ENCODE data around the gene GHDC. TPM values are rescaled to one million over a fixed set of nuclear protein-coding genes. Genes with fewer than 3 reads are reported as not detected.
"Not testable (repeated sequence)": the region's sequence is repeated elsewhere in the genome, so short reads cannot be mapped to it uniquely, and the experiment has no call there.

Gene GHDC
- polyA plus RNA-seq, 1 donor (not counting 4 experiments of a cell fraction or from before 2014, with no cell fraction given) = 2.7 TPM

DNA sequence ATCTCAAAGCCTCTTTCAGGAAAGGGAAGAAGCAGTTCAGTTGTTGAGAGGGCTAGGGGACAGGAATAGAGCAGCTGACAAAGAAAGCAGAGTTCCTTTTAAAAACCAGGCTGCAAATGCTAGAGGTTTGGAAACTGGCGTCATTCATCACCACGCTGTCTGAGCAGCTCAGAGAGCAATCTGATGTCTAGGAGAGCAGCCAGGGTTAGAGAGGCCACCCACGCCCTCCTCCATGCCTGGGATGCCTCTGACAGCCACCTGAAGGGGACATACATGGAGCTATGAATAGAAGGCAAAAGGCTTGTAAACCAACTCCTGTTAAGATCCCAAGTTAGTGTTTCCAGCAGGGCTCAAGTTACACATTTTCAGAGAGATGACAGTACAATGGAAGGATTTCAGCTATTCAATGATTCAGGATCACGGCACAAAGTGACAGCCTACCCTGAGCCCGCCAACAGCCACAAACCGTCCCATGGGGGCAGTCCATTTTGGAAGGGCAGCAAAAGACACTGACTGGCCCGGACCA is 51.9 kb downstream of the GHDC start:
- Histone ChIP-seq H3K9me3 (ENCODE audit: control insufficient read depth, low read depth, low read length) (no peaks in the 10 kb centered on the region), H3K9ac (ENCODE audit: control insufficient read depth, extremely low read depth, insufficient read depth, low read length) (no peak overlapping the region), H4K20me1 (ENCODE audit: control insufficient read depth, extremely low read depth, insufficient read depth, low read length) (peaks cover 5% of the 10 kb centered on the region), H3K9me1 (ENCODE audit: control insufficient read depth, extremely low read depth, insufficient read depth, low read length) (peaks cover 2% of the 10 kb centered on the region), H3K36me3 (ENCODE audit: control insufficient read depth in 2 of 2, extremely low read depth in 1 of 2, insufficient read depth in 2 of 2, low read length in 2 of 2) (peaks cover 26 to 29% of the 10 kb centered on the region in 2 experiments), H3K27ac (ENCODE audit: control insufficient read depth, insufficient read depth, low read length) (no peak overlapping the region), H3K4me3 (ENCODE audit: control insufficient read depth in 2 of 3, extremely low read depth in 1 of 3, insufficient read depth in 2 of 3, low read depth in 1 of 3, low read length in 3 of 3) (no peak overlapping the region), H3K4me1 (ENCODE audit: control insufficient read depth, extremely low read depth, insufficient read depth, low read length) (no peaks in the 10 kb centered on the region), H3K27me3 (ENCODE audit: control insufficient read depth, extremely low read depth, insufficient read depth, low read length) (no peaks in the 10 kb centered on the region), H2AFZ (ENCODE audit: control insufficient read depth, low read length) (no peak overlapping the region), H3K4me2 (ENCODE audit: control insufficient read depth, extremely low read depth, insufficient read depth, low read depth, low read length) (no peak overlapping the region), H3K79me2 (ENCODE audit: control insufficient read depth, insufficient read depth, low read length) (peaks cover 80% of the 10 kb centered on the region)
- TF ChIP-seq CTCF (optimal IDR thresholded peaks at IDR 0.05 in 1 of 3, IDR thresholded peaks at IDR 0.05 in 1 of 3, conservative IDR thresholded peaks at IDR 0.05 in 1 of 3; ENCODE audit: extremely low read depth in 1 of 3, insufficient read depth in 2 of 3, low read length in 3 of 3) (no peak), EZH2 (IDR thresholded peaks at IDR 0.05; ENCODE audit: low read length) (no peak)
- dilution Hi-C loops (cut with MboI; ENCODE audit: extremely low pct_ligation_motif_present, low sequenced_read_pairs) = no loop called here
- FAIRE-seq = no peak
- no peak for DNase-seq (ENCODE audit: low read depth, low spot score)

DNA sequence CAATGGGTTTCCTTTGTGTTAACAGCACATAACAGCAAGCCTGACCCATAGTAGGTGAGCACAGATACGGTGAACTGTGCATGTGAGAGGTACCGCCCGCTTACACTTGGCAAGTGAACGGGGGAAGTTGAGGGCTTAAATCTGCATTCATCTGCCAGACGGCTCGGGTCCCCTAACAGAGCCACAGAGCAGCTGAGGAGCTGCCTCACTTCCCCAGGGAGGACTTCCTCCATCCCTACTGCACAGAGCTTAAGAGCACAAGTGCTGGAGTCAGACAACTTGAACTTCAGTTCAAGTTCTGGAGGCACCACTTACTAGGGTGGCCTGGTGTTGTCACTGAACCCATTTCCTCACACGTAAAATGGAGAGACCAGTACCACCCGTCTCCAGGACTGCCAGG is 52.9 kb downstream of the GHDC start:
- H2AFZ ChIP-seq (ENCODE audit: control insufficient read depth, low read length) = no peak overlapping the region
- peaks cover 79% of the 10 kb centered on the region for H3K79me2 ChIP-seq (ENCODE audit: control insufficient read depth, insufficient read depth, low read length)
- H3K36me3 ChIP-seq (ENCODE audit: control insufficient read depth in 2 of 2, extremely low read depth in 1 of 2, insufficient read depth in 2 of 2, low read length in 2 of 2) = peaks cover 25 to 26% of the 10 kb centered on the region in 2 experiments
- no peak for FAIRE-seq
- H3K9me1 ChIP-seq (ENCODE audit: control insufficient read depth, extremely low read depth, insufficient read depth, low read length) = peaks cover 2% of the 10 kb centered on the region
- no peak overlapping the region for H3K4me2 ChIP-seq (ENCODE audit: control insufficient read depth, extremely low read depth, insufficient read depth, low read depth, low read length)
- H3K4me1 ChIP-seq (ENCODE audit: control insufficient read depth, extremely low read depth, insufficient read depth, low read length) = no peaks in the 10 kb centered on the region
- no peak for DNase-seq (ENCODE audit: low read depth, low spot score)
- H3K9ac ChIP-seq (ENCODE audit: control insufficient read depth, extremely low read depth, insufficient read depth, low read length) = no peak overlapping the region
- no peak overlapping the region for H3K27ac ChIP-seq (ENCODE audit: control insufficient read depth, insufficient read depth, low read length)
- dilution Hi-C loops (cut with MboI; ENCODE audit: extremely low pct_ligation_motif_present, low sequenced_read_pairs) = no loop called here
- peaks cover 6% of the 10 kb centered on the region for H4K20me1 ChIP-seq (ENCODE audit: control insufficient read depth, extremely low read depth, insufficient read depth, low read length)
- TF ChIP-seq EZH2 (IDR thresholded peaks at IDR 0.05; ENCODE audit: low read length) (no peak), CTCF (optimal IDR thresholded peaks at IDR 0.05 in 1 of 3, IDR thresholded peaks at IDR 0.05 in 1 of 3, conservative IDR thresholded peaks at IDR 0.05 in 1 of 3; ENCODE audit: extremely low read depth in 1 of 3, insufficient read depth in 2 of 3, low read length in 3 of 3) (no peak)
- no peaks in the 10 kb centered on the region for H3K27me3 ChIP-seq (ENCODE audit: control insufficient read depth, extremely low read depth, insufficient read depth, low read length)
- no peaks in the 10 kb centered on the region for H3K9me3 ChIP-seq (ENCODE audit: control insufficient read depth, low read depth, low read length)
- H3K4me3 ChIP-seq (ENCODE audit: control insufficient read depth in 2 of 3, extremely low read depth in 1 of 3, insufficient read depth in 2 of 3, low read depth in 1 of 3, low read length in 3 of 3) = no peak overlapping the region

DNA sequence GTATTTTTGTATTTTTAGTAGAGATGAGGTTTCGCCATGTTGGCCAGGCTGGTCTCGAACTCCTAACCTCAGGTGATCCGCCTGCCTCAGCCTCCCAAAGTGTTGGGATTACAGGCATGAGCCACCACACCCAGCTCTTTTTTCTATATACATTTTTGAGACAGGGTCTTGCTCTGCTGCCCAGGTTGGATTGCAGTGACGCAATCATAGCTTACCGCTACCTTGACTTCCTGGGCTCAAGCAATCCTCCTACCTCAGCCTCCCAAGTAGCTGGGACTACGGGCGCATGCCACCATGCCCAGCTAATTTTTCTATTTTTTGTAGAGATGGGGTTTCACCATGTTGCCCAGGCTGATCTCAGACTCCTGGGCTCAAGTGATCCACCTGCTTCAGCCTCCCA is 53.6 kb downstream of the GHDC start:
- H3K4me2 ChIP-seq (ENCODE audit: control insufficient read depth, extremely low read depth, insufficient read depth, low read depth, low read length); H3K4me1 ChIP-seq (ENCODE audit: control insufficient read depth, extremely low read depth, insufficient read depth, low read length); H3K4me3 ChIP-seq (ENCODE audit: control insufficient read depth in 2 of 3, extremely low read depth in 1 of 3, insufficient read depth in 2 of 3, low read depth in 1 of 3, low read length in 3 of 3); H3K9ac ChIP-seq (ENCODE audit: control insufficient read depth, extremely low read depth, insufficient read depth, low read length); DNase-seq (ENCODE audit: low read depth, low spot score); FAIRE-seq; H3K9me3 ChIP-seq (ENCODE audit: control insufficient read depth, low read depth, low read length); H3K9me1 ChIP-seq (ENCODE audit: control insufficient read depth, extremely low read depth, insufficient read depth, low read length); H2AFZ ChIP-seq (ENCODE audit: control insufficient read depth, low read length); H3K27me3 ChIP-seq (ENCODE audit: control insufficient read depth, extremely low read depth, insufficient read depth, low read length); dilution Hi-C loops (cut with MboI; ENCODE audit: extremely low pct_ligation_motif_present, low sequenced_read_pairs); H3K27ac ChIP-seq (ENCODE audit: control insufficient read depth, insufficient read depth, low read length): not testable (repeated sequence)
- peaks cover 10% of the 10 kb centered on the region for H4K20me1 ChIP-seq (ENCODE audit: control insufficient read depth, extremely low read depth, insufficient read depth, low read length)
- peaks cover 28 to 30% of the 10 kb centered on the region in 2 experiments for H3K36me3 ChIP-seq (ENCODE audit: control insufficient read depth in 2 of 2, extremely low read depth in 1 of 2, insufficient read depth in 2 of 2, low read length in 2 of 2)
- H3K79me2 ChIP-seq (ENCODE audit: control insufficient read depth, insufficient read depth, low read length) = peaks cover 83% of the 10 kb centered on the region
